ENCODE measurements around the gene KANSL2.
A peak's percentile ranks its signal among the peaks of the same experiment; 100 is the strongest.
"Not testable (repeated sequence)": the region's sequence is repeated elsewhere in the genome, so short reads cannot be mapped to it uniquely, and the experiment has no call there.

KANSL2 gene, protein sequence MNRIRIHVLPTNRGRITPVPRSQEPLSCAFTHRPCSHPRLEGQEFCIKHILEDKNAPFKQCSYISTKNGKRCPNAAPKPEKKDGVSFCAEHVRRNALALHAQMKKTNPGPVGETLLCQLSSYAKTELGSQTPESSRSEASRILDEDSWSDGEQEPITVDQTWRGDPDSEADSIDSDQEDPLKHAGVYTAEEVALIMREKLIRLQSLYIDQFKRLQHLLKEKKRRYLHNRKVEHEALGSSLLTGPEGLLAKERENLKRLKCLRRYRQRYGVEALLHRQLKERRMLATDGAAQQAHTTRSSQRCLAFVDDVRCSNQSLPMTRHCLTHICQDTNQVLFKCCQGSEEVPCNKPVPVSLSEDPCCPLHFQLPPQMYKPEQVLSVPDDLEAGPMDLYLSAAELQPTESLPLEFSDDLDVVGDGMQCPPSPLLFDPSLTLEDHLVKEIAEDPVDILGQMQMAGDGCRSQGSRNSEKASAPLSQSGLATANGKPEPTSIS

DNA sequence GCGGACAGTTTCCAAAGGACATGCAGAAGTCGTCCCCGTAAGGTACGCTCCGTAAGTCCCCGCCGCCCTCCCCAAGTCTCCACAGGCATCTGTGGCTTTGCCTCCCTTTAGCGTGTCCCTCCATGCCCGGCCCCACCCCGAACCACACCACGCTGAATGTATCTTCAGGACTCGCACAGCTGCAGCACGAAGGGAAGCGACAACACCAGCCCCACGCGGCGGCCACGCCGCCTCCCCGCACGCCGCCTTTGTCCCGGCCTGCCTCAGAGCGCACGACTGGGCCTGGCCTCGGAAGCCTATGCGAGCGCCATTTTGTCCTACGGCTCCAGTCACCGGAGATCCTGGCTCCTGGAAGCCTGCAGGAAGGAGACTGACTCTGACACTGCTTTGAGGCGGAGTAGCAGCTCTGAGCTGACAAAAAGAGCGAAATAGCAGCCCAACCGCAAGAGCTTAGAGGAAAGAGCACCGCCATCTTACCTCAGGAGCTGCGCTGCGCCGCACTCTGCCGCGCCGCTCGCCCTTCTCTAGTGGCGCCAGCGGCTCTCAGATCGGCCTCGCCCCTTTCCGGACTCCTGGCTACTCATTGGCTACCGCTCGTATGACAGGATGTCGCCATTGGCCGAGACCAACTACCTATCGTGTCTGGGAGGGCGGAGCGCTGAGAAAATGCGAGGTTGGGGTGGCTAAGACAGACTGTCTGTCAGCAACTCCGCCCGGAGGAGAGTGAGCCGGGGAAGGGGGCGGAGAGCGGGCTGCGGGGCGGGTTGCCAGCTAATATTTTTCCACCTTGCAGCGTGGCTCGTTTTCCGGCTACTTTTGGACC is at the start of gene KANSL2:
Gene KANSL2, minus strand, starts transcription at position 529 of the 823 bp plus-strand sequence. CDS start 606 bp downstream, outside the sequence.
- H3K4me1 ChIP-seq (ENCODE audit: insufficient read depth, low read length): peaks cover 4% of the 10 kb centered on the region
- H3K36me3 ChIP-seq (ENCODE audit: insufficient read depth, low read length): peaks cover 13% of the 10 kb centered on the region; the same call in 1 of the 2 replicates
- no peaks in the 10 kb centered on the region for H3K9me3 ChIP-seq (ENCODE audit: control insufficient read depth, insufficient read depth, low read length)
- H3K9ac ChIP-seq (ENCODE audit: low read depth, low read length): peak within 1 kb of the TSS; percentile 77

DNA sequence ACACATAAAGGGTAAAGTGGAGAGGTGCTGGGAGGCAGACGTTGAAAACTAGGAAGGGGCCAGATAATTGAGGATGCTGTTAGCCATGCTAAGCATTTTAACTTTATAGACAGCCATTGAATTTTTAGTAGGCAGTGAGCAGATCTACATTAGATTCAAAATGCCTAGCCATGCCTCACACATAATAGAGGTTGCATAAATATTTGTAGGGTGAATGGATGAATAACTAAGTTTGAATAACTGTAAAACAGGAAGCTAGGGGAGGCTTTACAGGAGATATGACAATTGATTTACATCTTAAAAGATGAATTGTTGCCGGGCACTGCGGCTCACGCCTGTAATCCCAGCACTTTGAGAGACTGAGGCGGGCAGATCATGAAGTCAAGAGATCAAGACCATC is 46.8 kb upstream of the KANSL2 start:
- Histone ChIP-seq H3K4me1 (ENCODE audit: insufficient read depth, low read length) (no peaks in the 10 kb centered on the region), H3K36me3 (ENCODE audit: insufficient read depth, low read length) (no peaks in the 10 kb centered on the region), H3K9me3 (ENCODE audit: control insufficient read depth, insufficient read depth, low read length) (no peaks in the 10 kb centered on the region; the same call in 1 of the 2 replicates), H3K9ac (ENCODE audit: low read depth, low read length) (no peak overlapping the region)

DNA sequence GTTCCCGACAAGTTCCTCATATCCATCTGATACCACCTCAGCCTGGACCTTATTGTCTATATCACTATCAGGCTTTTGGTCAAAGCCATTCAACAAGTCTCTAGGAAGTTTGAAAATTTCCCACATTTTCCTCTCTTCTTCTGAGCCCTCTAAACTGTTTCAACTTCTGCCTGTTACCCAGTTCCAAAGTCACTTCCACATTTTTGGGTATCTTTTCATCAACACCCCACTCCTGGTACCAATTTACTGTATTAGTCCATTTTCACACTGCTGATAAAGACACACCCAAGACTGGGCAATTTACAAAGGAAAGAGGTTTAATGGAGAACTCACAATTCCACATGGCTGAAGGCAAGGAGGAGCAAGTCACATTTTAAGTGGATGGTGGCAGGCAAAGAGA is 38.7 kb upstream of the KANSL2 start:
- not testable (repeated sequence) for H3K9me3 ChIP-seq (ENCODE audit: control insufficient read depth, insufficient read depth, low read length); H3K36me3 ChIP-seq (ENCODE audit: insufficient read depth, low read length); H3K4me1 ChIP-seq (ENCODE audit: insufficient read depth, low read length); H3K9ac ChIP-seq (ENCODE audit: low read depth, low read length)

DNA sequence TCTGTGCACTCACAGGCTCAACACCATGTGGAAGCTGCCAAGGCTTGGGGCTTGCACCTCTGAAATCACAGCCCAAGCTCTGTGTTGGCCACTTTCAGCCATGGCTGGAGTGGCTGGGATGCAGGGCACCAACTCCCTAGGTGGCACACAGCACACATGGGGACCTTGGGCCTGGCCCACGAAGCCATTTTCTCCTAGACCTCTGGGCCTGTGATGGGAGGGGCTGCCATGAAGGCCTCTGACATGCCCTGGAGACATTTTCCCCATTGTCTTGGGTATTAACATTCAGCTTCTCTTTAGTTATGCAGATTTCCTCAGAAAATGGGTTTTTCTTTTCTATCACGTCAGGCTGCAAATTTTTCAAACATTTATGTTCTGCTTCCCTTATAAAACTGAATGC is 38.1 kb upstream of the KANSL2 start:
- not testable (repeated sequence) for H3K36me3 ChIP-seq (ENCODE audit: insufficient read depth, low read length); H3K4me1 ChIP-seq (ENCODE audit: insufficient read depth, low read length); H3K9ac ChIP-seq (ENCODE audit: low read depth, low read length); H3K9me3 ChIP-seq (ENCODE audit: control insufficient read depth, insufficient read depth, low read length)

DNA sequence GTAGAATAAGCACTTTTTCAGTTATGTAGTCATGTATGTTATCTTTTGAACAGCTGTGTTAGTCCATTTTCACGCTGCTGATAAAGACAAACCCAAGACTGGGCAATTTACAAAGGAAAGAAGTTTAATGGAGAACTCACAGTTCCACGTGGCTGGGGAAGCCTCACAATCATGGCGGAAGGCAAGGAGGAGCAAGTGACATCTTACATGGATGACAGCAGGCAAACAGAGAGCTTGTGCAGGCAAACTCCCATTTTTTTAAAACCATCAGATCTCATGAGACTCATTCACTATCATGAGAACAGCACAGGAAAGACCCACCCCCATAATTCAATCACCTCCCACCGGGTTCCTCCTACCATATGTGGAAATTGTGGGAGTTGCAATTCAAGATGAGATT is 37.0 kb upstream of the KANSL2 start:
- H3K36me3 ChIP-seq (ENCODE audit: insufficient read depth, low read length); H3K9ac ChIP-seq (ENCODE audit: low read depth, low read length); H3K4me1 ChIP-seq (ENCODE audit: insufficient read depth, low read length); H3K9me3 ChIP-seq (ENCODE audit: control insufficient read depth, insufficient read depth, low read length): not testable (repeated sequence)

DNA sequence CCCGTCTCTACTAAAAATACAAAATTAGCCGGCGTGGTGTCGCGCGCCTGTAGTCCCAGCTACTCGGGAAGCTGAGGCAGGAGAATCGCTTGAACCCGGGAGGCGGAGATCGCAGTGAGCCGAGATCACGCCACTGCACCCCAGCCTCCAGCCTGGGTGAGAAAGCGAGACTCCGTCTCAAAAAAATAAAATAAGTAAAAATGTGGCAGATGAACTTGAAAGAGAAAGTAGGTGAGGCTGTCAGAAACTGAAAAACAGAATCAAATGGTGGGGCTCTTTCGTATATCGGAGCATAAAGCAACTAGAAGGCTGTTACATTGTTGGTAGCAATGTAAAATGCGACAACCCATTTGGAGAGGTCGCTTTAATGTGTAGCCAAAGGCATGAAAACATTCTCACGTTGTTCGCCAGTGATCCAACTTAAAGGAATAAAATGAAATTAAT is 35.2 kb upstream of the KANSL2 start:
- H3K36me3 ChIP-seq (ENCODE audit: insufficient read depth, low read length): peaks cover 7% of the 10 kb centered on the region
- peaks cover 5% of the 10 kb centered on the region; the same call in 1 of the 2 replicates for H3K4me1 ChIP-seq (ENCODE audit: insufficient read depth, low read length)

DNA sequence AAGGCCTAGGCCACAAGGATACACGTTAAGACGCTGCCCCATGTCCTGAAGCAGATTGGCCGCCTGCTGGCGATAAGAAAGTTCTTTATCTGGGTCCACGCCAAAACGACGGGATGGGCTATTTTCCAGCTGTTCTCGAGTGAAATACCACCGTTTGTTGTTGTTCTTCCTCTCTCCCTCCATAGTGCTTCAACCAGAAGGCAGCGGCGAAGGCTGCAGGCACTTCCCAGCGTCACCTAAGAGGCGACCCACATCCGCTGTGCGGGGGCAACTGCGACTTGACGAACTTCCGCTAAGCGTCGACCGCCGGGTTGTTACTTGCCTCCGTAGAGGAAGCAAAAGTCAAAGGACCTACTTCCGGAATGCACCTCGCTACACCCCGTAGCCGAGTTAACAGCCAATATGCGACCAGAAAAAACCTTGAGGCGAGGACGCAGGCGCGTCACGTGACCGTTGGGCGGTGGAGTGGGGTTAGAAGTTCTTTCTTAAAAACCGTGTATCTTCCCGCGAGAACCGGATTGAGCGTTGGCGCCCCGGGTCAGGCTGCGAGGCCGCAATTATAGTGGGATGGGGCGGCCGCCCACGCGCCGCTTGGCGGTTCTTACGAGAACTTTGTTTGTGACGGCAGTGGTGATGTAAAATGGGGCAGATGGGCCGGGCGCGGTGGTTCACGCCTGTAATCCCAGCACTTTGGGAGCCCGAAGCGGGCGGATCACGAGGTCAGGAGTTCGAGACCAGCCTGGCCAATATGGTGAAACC is 34.6 kb upstream of the KANSL2 start, which contains the start of gene CCNT1:
Gene CCNT1, minus strand, starts transcription at position 215 of the 759 bp plus-strand sequence. Its CDS starts 32 bp downstream, at position 183.
- H3K4me1 ChIP-seq (ENCODE audit: insufficient read depth, low read length): peaks cover 5% of the 10 kb centered on the region; the same call in 1 of the 2 replicates
- peaks cover 7% of the 10 kb centered on the region for H3K9me3 ChIP-seq (ENCODE audit: control insufficient read depth, insufficient read depth, low read length)
- peak within 1 kb of the TSS; percentile 96 for H3K9ac ChIP-seq (ENCODE audit: low read depth, low read length)
- H3K36me3 ChIP-seq (ENCODE audit: insufficient read depth, low read length): peaks cover 7% of the 10 kb centered on the region

More for the DNA sequence above, 35.2 kb upstream of the KANSL2 start:
- peaks cover 7% of the 10 kb centered on the region for H3K9me3 ChIP-seq (ENCODE audit: control insufficient read depth, insufficient read depth, low read length)
- peak overlapping the region; percentile 96 for H3K9ac ChIP-seq (ENCODE audit: low read depth, low read length)

DNA sequence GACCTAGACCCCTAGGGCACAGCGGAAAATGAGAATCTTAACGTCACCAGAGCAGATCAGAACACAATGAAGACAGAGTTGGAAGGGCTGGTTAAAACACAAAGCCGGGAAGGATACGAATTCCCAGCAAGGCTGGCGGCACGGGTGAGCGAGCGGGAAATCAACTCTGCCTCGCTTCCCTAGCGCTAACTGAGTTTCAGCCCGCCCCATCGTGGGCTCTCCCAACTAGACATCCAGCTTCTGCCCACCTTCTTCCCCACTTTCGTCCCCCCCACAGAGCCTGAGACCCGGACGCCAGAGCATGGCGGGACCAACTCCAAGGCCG is 34.1 kb upstream of the KANSL2 start:
- Histone ChIP-seq H3K36me3 (ENCODE audit: insufficient read depth, low read length) (peaks cover 7% of the 10 kb centered on the region), H3K9me3 (ENCODE audit: control insufficient read depth, insufficient read depth, low read length) (peaks cover 5% of the 10 kb centered on the region; the same call in 1 of the 2 replicates), H3K9ac (ENCODE audit: low read depth, low read length) (peak overlapping the region; percentile 96)

DNA sequence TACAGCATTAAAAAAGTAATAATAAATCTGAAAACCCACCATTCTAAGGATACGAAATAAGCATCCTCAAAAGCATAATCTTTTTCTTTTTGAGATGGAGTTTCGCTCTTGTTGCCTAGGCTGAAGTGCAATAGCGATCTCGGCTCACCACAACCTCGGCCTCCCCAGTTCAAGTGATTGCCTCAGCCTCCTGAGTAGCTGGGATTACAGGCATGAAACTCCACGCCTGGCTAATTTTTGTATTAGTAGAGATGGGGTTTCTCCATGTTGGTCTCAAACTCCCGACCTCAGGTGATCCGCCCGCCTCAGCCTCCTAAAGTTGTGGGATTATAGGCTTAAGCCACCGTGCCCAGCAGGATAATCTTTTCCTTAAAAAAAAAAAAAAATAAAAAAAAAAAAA is 30.2 kb upstream of the KANSL2 start:
- no peak overlapping the region for H3K9ac ChIP-seq (ENCODE audit: low read depth, low read length)
- peaks cover 5% of the 10 kb centered on the region; the same call in 1 of the 2 replicates for H3K4me1 ChIP-seq (ENCODE audit: insufficient read depth, low read length)
- H3K36me3 ChIP-seq (ENCODE audit: insufficient read depth, low read length): peaks cover 7% of the 10 kb centered on the region
- H3K9me3 ChIP-seq (ENCODE audit: control insufficient read depth, insufficient read depth, low read length): no peaks in the 10 kb centered on the region

More for the DNA sequence above, 34.1 kb upstream of the KANSL2 start:
- peaks cover 5% of the 10 kb centered on the region; the same call in 1 of the 2 replicates for H3K4me1 ChIP-seq (ENCODE audit: insufficient read depth, low read length)

DNA sequence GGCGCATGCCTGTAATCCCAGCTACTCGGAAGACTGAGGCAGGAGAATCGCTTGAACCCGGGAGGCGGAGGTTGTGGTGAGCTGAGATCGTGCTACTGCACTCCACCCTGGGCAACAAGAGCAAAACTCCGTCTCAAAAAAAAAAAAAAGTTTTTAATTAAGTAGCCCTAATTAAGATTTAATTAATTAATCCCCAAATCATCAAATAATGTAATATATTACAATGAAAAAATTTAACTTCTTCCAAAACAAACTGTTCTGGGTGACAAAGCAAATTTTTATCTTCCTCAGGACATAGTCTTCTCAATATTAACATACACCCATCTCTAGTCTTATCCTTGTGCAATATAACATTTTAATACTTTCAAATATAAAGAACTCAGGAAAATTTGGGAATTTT is 16.8 kb upstream of the KANSL2 start:
- H3K4me1 ChIP-seq (ENCODE audit: insufficient read depth, low read length); H3K36me3 ChIP-seq (ENCODE audit: insufficient read depth, low read length); H3K9me3 ChIP-seq (ENCODE audit: control insufficient read depth, insufficient read depth, low read length); H3K9ac ChIP-seq (ENCODE audit: low read depth, low read length): not testable (repeated sequence)

DNA sequence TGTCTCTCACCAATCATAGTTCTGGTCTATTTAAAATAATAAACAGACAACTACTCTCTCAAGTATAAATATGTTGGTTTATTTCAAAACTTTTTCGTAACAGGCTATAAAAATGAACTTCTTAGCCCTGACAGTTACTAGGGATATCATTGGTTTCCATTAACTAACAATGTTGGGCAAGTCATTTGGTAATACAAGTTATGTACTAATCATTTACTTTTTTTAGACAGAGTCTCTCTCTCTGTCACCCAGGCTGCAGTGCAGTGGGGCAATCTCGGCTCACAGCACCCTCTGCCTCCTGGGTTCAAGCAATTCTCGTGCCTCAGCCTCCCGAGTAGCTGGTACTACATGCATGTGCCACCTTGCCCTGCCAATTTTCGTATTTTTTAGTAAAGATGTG is 14.6 kb upstream of the KANSL2 start:
- Histone ChIP-seq H3K9ac (ENCODE audit: low read depth, low read length) (no peak overlapping the region), H3K9me3 (ENCODE audit: control insufficient read depth, insufficient read depth, low read length) (no peaks in the 10 kb centered on the region), H3K36me3 (ENCODE audit: insufficient read depth, low read length) (peaks cover 18% of the 10 kb centered on the region), H3K4me1 (ENCODE audit: insufficient read depth, low read length) (no peaks in the 10 kb centered on the region)

DNA sequence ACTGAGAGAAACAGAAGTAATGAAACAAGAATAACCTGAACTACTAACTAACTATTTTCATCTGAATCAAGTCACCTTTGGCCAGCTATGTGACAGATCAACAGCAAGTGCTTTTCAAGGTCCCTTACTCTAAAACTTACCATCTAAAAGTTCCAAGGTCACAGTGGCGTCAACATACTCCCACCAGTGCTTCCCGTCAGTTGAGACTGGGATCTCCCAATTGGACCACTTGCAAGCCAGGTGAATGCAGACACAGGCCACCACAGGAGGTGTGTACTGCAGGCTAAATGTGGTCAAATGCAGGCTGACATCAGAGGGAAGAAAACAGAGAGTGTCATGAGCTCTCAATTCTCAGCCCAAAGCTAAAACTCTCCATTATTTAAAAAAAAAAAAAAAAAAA is 13.8 kb upstream of the KANSL2 start:
- peaks cover 18% of the 10 kb centered on the region for H3K36me3 ChIP-seq (ENCODE audit: insufficient read depth, low read length)
- no peaks in the 10 kb centered on the region for H3K4me1 ChIP-seq (ENCODE audit: insufficient read depth, low read length)
- H3K9ac ChIP-seq (ENCODE audit: low read depth, low read length): no peak overlapping the region
- H3K9me3 ChIP-seq (ENCODE audit: control insufficient read depth, insufficient read depth, low read length): no peaks in the 10 kb centered on the region

DNA sequence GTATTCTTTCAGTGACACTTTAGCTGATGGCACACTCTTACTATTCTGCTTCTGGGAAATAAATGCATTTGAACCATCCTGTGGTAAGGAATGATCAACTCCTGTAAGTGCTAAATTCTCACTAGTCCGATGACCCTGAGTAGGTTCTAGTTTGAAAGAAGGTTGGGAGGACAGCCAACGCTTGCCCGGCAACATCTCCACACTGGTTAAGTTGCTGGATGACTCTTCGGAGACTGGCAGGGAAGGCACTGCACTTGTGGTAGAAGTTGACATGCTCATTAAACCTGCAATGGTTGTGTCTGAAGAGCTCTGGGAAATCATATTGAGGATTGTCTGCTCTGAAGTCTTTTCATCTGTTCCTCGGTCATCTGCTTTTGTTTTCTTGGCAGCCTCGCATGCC is 12.0 kb upstream of the KANSL2 start:
- no peaks in the 10 kb centered on the region for H3K9me3 ChIP-seq (ENCODE audit: control insufficient read depth, insufficient read depth, low read length)
- H3K36me3 ChIP-seq (ENCODE audit: insufficient read depth, low read length): peaks cover 18% of the 10 kb centered on the region
- no peaks in the 10 kb centered on the region for H3K4me1 ChIP-seq (ENCODE audit: insufficient read depth, low read length)
- no peak overlapping the region for H3K9ac ChIP-seq (ENCODE audit: low read depth, low read length)

DNA sequence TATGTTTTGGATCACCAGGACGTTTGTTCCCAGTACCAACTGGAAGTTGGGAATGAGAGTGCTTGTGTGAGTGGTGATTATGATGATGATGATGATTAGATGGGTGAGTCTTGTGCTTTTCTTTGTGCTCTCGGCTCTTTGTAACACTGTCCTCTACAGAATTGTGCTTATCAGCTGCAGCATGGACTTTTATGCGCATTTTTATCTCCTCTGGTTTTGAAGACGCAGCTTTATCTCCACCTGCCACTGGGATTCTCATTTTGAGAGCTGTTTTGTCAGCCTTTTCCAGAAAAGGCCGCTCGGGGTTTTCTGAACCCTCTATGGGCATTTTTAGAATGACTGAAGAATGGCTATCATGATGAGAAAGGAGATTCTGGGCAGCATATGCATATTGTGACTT is 11.5 kb upstream of the KANSL2 start:
- Histone ChIP-seq H3K36me3 (ENCODE audit: insufficient read depth, low read length) (peaks cover 18% of the 10 kb centered on the region), H3K9ac (ENCODE audit: low read depth, low read length) (no peak overlapping the region), H3K4me1 (ENCODE audit: insufficient read depth, low read length) (no peaks in the 10 kb centered on the region), H3K9me3 (ENCODE audit: control insufficient read depth, insufficient read depth, low read length) (no peaks in the 10 kb centered on the region)

Data from ES-I3 (cell line).